ENCODE results near the gene NUFIP2. TPM values are rescaled to one million over a fixed set of nuclear protein-coding genes. Genes with fewer than 3 reads are reported as not detected.

The NUFIP2 gene
- total and polyA plus RNA-seq, 2 donors (not counting 1 experiment from before 2014, with no cell fraction given) = 9.6 to 83.5 TPM

GRCh38 chr17:29240477-29240876, 53.5 kb downstream of the NUFIP2 start:
- Histone ChIP-seq H3K27ac (ENCODE audit: low read length in 2 of 2) (no peak overlapping the region), H3K9me3 (ENCODE audit: control extremely low read depth in 1 of 3, control insufficient read depth in 2 of 3, insufficient read depth in 1 of 3, low read length in 2 of 3) (no peaks in the 10 kb centered on the region), H3K9ac (ENCODE audit: low read length) (no peak overlapping the region), H3K4me2 (replicated peaks; ENCODE audit: low read depth, low read length, poor library complexity, severe bottlenecking) (no peak overlapping the region), H4K20me1 (ENCODE audit: control insufficient read depth, insufficient read depth, low read length, poor library complexity, severe bottlenecking) (no peaks in the 10 kb centered on the region), H3K79me2 (ENCODE audit: control insufficient read depth, insufficient read depth, low read length) (no peaks in the 10 kb centered on the region), H3K4me1 (ENCODE audit: control insufficient read depth in 2 of 2, insufficient read depth in 2 of 2, low read length in 2 of 2) (peaks cover 0 to 3% of the 10 kb centered on the region in 2 donors), H2AFZ (ENCODE audit: insufficient read depth, low read depth, low read length, poor library complexity, severe bottlenecking) (no peak overlapping the region), H3K27me3 (replicated peaks in 1 of 4; ENCODE audit: control extremely low read depth in 1 of 4, control insufficient read depth in 3 of 4, insufficient read depth in 4 of 4, low read length in 3 of 4) (no peaks in the 10 kb centered on the region), H3K4me3 (ENCODE audit: control extremely low read depth in 1 of 5, extremely low read depth in 1 of 5, insufficient read depth in 1 of 5, low read depth in 2 of 5, low read length in 4 of 5) (no peak overlapping the region), H3K36me3 (replicated peaks in 1 of 2; ENCODE audit: control extremely low read depth in 1 of 2, control insufficient read depth in 1 of 2, extremely low read depth in 1 of 2, insufficient read depth in 2 of 2, low read length in 1 of 2) (no peaks in the 10 kb centered on the region)
- H3K27me3 Mint-ChIP-seq = no peaks in the 10 kb centered on the region
- ATAC-seq (ENCODE audit: low read depth) = no peak
- no peak overlapping the region for H3K4me3 Mint-ChIP-seq
- TF ChIP-seq, protein P1, sequence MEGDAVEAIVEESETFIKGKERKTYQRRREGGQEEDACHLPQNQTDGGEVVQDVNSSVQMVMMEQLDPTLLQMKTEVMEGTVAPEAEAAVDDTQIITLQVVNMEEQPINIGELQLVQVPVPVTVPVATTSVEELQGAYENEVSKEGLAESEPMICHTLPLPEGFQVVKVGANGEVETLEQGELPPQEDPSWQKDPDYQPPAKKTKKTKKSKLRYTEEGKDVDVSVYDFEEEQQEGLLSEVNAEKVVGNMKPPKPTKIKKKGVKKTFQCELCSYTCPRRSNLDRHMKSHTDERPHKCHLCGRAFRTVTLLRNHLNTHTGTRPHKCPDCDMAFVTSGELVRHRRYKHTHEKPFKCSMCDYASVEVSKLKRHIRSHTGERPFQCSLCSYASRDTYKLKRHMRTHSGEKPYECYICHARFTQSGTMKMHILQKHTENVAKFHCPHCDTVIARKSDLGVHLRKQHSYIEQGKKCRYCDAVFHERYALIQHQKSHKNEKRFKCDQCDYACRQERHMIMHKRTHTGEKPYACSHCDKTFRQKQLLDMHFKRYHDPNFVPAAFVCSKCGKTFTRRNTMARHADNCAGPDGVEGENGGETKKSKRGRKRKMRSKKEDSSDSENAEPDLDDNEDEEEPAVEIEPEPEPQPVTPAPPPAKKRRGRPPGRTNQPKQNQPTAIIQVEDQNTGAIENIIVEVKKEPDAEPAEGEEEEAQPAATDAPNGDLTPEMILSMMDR (IDR thresholded peaks at IDR 0.05) = no peak
- TF ChIP-seq EZH2 (IDR thresholded peaks at IDR 0.05; ENCODE audit: borderline replicate concordance, insufficient read depth, low read depth, low read length, poor library complexity, severe bottlenecking) = no peak
- intact Hi-C loops (cut with micrococcal nuclease) = no loop called here
- POLR2A ChIA-PET = no interaction called here
- no peaks in the 10 kb centered on the region for H3K9me3 Mint-ChIP-seq (ENCODE audit: insufficient read depth)
- H3K4me1 Mint-ChIP-seq = peaks cover 2% of the 10 kb centered on the region
- CTCF ChIA-PET = no interaction called here
- H3K27ac Mint-ChIP-seq = no peak overlapping the region
- DNase-seq = no peak
- no CpG with 5 or more reads among the region's 2 CpGs for WGBS (ENCODE audit: insufficient coverage)

DNA sequence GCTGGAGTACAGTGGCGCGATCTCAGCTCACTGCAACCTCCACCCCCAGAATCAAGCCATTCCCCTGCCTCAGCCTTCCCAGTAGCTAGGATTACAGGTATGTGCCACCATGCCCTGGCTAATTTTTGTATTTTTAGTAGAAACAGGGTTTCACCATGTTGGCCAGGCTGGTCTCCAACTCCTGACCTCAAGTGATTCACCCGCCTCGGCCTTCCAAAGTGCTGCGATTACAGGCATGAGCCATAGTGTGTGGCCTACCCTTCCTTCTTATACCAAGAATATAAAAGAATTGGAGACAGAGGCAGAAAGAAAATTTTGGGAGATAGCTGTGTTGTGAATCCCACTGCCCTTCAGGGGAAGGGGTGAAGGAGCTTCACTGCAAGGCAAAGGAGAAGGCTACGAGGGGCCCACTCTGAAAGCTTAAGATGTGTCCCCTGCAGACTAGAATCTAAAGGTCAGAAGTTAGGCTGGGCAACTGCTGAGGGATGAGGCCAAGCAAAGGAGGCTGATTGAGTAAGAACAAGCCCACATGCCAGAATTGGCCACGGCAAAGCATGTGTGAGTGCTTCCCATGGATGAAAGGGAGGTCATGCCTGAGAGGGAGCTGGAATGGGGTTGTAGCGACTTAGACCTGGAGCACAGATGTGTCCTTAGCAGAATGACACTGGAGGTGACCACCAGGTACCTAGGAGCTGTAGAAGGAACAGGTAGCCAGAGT, 55.7 kb downstream of the NUFIP2 start:
- no peak overlapping the region for H3K27ac Mint-ChIP-seq

More for the DNA sequence above, 55.7 kb downstream of the NUFIP2 start:
- no peak overlapping the region for H2AFZ ChIP-seq (ENCODE audit: insufficient read depth, low read depth, low read length, poor library complexity, severe bottlenecking)
- no peaks in the 10 kb centered on the region for H3K27me3 ChIP-seq (replicated peaks in 1 of 4; ENCODE audit: control extremely low read depth in 1 of 4, control insufficient read depth in 3 of 4, insufficient read depth in 4 of 4, low read length in 3 of 4)
- peaks cover 0 to 3% of the 10 kb centered on the region in 2 donors for H3K4me1 ChIP-seq (ENCODE audit: control insufficient read depth in 2 of 2, insufficient read depth in 2 of 2, low read length in 2 of 2)
- no peak overlapping the region for H3K4me2 ChIP-seq (replicated peaks; ENCODE audit: low read depth, low read length, poor library complexity, severe bottlenecking)
- no peaks in the 10 kb centered on the region for H3K36me3 ChIP-seq (replicated peaks in 1 of 2; ENCODE audit: control extremely low read depth in 1 of 2, control insufficient read depth in 1 of 2, extremely low read depth in 1 of 2, insufficient read depth in 2 of 2, low read length in 1 of 2)
- H3K79me2 ChIP-seq (ENCODE audit: control insufficient read depth, insufficient read depth, low read length) = no peaks in the 10 kb centered on the region
- no peak for ATAC-seq (ENCODE audit: low read depth)
- POLR2A ChIA-PET = no interaction called here
- no peak for TF ChIP-seq EZH2 (IDR thresholded peaks at IDR 0.05; ENCODE audit: borderline replicate concordance, insufficient read depth, low read depth, low read length, poor library complexity, severe bottlenecking)
- TF ChIP-seq, protein P1 (IDR thresholded peaks at IDR 0.05) = no peak
- intact Hi-C loops (cut with micrococcal nuclease) = no loop called here
- H3K9ac ChIP-seq (ENCODE audit: low read length) = no peak overlapping the region
- no peaks in the 10 kb centered on the region for H4K20me1 ChIP-seq (ENCODE audit: control insufficient read depth, insufficient read depth, low read length, poor library complexity, severe bottlenecking)
- no peaks in the 10 kb centered on the region for H3K9me3 Mint-ChIP-seq (ENCODE audit: insufficient read depth)
- WGBS (ENCODE audit: insufficient coverage) = 92% methylated on average over 3 of the region's 8 CpGs
- no peaks in the 10 kb centered on the region for H3K27me3 Mint-ChIP-seq
- no peaks in the 10 kb centered on the region for H3K9me3 ChIP-seq (ENCODE audit: control extremely low read depth in 1 of 3, control insufficient read depth in 2 of 3, insufficient read depth in 1 of 3, low read length in 2 of 3)
- CTCF ChIA-PET = interaction anchor here (1.7 kb wide), 1 partner anchor 18 kb away, joined by 5 read pairs; no protein-coding TSS in a partner anchor
- no peak overlapping the region for H3K27ac ChIP-seq (ENCODE audit: low read length in 2 of 2)
- H3K4me3 Mint-ChIP-seq = no peak overlapping the region
- peaks cover 2% of the 10 kb centered on the region for H3K4me1 Mint-ChIP-seq
- DNase-seq = no peak
- H3K4me3 ChIP-seq (ENCODE audit: control extremely low read depth in 1 of 5, extremely low read depth in 1 of 5, insufficient read depth in 1 of 5, low read depth in 2 of 5, low read length in 4 of 5) = no peak overlapping the region
